ENCODE results near the gene GMEB2.
"Not testable (repeated sequence)": the region's sequence is repeated elsewhere in the genome, so short reads cannot be mapped to it uniquely, and the experiment has no call there.

Gene GMEB2

GRCh38 chr20:63656451-63656850 is 29.6 kb upstream of the GMEB2 start:
- no peak for DNase-seq

GRCh38 chr20:63655249-63655648 is 28.3 kb upstream of the GMEB2 start:
- DNase-seq: no peak

- no peak for DNase-seq
Measured at GRCh38 chr20:63653974-63654668, 27.2 kb upstream of the GMEB2 start.

- DNase-seq: peak in 1 of 2 experiments; percentile 50
Measured at GRCh38 chr20:63653041-63653973, 26.4 kb upstream of the GMEB2 start, which contains the start of gene STMN3. TSS of gene STMN3 (minus strand) at chr20:63653424. CDS start at chr20:63653345, 79 bp downstream.

- no peak for DNase-seq
Measured at GRCh38 chr20:63652192-63652980, 25.5 kb upstream of the GMEB2 start.

- DNase-seq: no peak
Measured at GRCh38 chr20:63651942-63652191, 25.0 kb upstream of the GMEB2 start.

GRCh38 chr20:63650486-63650885 is 23.6 kb upstream of the GMEB2 start:
- DNase-seq: not testable (repeated sequence)

GRCh38 chr20:63648895-63649589 is 22.1 kb upstream of the GMEB2 start:
- DNase-seq: no peak

- DNase-seq: no peak
Measured at GRCh38 chr20:63648190-63648589, 21.3 kb upstream of the GMEB2 start.

GRCh38 chr20:63645218-63645617 is 18.3 kb upstream of the GMEB2 start:
- DNase-seq: no peak

- DNase-seq: no peak
Measured at GRCh38 chr20:63643946-63644345, 17.0 kb upstream of the GMEB2 start.

GRCh38 chr20:63643499-63643898 is 16.6 kb upstream of the GMEB2 start:
- DNase-seq: no peak

- no peak for DNase-seq
Measured at GRCh38 chr20:63642527-63643247, 15.8 kb upstream of the GMEB2 start.

- peak; percentile 38 to 74 for DNase-seq
Measured at GRCh38 chr20:63641792-63642523, 15.1 kb upstream of the GMEB2 start.

- peak in 1 of 2 experiments; percentile 55 for DNase-seq
Measured at GRCh38 chr20:63641146-63641791, 14.4 kb upstream of the GMEB2 start.

- DNase-seq: not testable (repeated sequence)
Measured at GRCh38 chr20:63640686-63641085, 13.8 kb upstream of the GMEB2 start.

- no peak for DNase-seq
Measured at GRCh38 chr20:63640086-63640485, 13.2 kb upstream of the GMEB2 start.

GRCh38 chr20:63639093-63639975 is 12.4 kb upstream of the GMEB2 start:
- no peak for DNase-seq

GRCh38 chr20:63636752-63637628 is 10.1 kb upstream of the GMEB2 start:
- DNase-seq: no peak

Measured in SW 1271 (cell line).